ENCODE results near the gene SPPL2B.

DNA sequence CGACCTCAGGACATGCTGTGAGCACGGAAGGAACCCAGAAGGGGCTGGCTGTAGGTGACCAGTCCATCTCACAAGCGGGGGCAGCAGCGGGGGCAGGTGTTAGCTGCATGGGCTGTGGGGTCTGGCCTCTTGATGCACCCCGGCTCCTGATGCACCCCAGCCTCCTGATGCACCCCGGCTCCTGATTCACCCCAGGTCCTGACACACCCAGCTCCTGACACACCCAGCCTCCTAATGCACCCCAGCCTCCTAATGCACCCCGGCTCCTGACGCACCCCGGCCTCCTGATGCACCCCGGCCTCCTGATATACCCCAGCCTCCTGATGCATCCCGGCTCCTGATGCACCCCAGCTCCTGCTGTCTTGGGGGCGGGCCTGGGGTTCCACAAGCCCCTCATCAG is 7.5 kb upstream of the SPPL2B start:
- no peak for TF ChIP-seq YY1 (IDR thresholded peaks at IDR 0.05)
- TF ChIP-seq, protein P1, sequence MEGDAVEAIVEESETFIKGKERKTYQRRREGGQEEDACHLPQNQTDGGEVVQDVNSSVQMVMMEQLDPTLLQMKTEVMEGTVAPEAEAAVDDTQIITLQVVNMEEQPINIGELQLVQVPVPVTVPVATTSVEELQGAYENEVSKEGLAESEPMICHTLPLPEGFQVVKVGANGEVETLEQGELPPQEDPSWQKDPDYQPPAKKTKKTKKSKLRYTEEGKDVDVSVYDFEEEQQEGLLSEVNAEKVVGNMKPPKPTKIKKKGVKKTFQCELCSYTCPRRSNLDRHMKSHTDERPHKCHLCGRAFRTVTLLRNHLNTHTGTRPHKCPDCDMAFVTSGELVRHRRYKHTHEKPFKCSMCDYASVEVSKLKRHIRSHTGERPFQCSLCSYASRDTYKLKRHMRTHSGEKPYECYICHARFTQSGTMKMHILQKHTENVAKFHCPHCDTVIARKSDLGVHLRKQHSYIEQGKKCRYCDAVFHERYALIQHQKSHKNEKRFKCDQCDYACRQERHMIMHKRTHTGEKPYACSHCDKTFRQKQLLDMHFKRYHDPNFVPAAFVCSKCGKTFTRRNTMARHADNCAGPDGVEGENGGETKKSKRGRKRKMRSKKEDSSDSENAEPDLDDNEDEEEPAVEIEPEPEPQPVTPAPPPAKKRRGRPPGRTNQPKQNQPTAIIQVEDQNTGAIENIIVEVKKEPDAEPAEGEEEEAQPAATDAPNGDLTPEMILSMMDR (IDR thresholded peaks at IDR 0.05; ENCODE audit: low read depth, low read length, missing input control): no peak
- no peak for TF ChIP-seq JUND (IDR thresholded peaks at IDR 0.05)
- TF ChIP-seq, protein P2, sequence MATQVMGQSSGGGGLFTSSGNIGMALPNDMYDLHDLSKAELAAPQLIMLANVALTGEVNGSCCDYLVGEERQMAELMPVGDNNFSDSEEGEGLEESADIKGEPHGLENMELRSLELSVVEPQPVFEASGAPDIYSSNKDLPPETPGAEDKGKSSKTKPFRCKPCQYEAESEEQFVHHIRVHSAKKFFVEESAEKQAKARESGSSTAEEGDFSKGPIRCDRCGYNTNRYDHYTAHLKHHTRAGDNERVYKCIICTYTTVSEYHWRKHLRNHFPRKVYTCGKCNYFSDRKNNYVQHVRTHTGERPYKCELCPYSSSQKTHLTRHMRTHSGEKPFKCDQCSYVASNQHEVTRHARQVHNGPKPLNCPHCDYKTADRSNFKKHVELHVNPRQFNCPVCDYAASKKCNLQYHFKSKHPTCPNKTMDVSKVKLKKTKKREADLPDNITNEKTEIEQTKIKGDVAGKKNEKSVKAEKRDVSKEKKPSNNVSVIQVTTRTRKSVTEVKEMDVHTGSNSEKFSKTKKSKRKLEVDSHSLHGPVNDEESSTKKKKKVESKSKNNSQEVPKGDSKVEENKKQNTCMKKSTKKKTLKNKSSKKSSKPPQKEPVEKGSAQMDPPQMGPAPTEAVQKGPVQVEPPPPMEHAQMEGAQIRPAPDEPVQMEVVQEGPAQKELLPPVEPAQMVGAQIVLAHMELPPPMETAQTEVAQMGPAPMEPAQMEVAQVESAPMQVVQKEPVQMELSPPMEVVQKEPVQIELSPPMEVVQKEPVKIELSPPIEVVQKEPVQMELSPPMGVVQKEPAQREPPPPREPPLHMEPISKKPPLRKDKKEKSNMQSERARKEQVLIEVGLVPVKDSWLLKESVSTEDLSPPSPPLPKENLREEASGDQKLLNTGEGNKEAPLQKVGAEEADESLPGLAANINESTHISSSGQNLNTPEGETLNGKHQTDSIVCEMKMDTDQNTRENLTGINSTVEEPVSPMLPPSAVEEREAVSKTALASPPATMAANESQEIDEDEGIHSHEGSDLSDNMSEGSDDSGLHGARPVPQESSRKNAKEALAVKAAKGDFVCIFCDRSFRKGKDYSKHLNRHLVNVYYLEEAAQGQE (IDR thresholded peaks at IDR 0.05): no peak
- TF ChIP-seq, protein P3, sequence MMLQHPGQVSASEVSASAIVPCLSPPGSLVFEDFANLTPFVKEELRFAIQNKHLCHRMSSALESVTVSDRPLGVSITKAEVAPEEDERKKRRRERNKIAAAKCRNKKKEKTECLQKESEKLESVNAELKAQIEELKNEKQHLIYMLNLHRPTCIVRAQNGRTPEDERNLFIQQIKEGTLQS (IDR thresholded peaks at IDR 0.05): no peak
- TF ChIP-seq ZBTB33 (IDR thresholded peaks at IDR 0.05): no peak
- TF ChIP-seq EGR1 (IDR thresholded peaks at IDR 0.05; ENCODE audit: low read depth in 2 of 2): no peak
- no peak for TF ChIP-seq NR2F2 (IDR thresholded peaks at IDR 0.05)
- no peak for TF ChIP-seq TAF1 (conservative IDR thresholded peaks at IDR 0.05)
- no peak for TF ChIP-seq FOXA1 (IDR thresholded peaks at IDR 0.05)
- TF ChIP-seq, protein P4, sequence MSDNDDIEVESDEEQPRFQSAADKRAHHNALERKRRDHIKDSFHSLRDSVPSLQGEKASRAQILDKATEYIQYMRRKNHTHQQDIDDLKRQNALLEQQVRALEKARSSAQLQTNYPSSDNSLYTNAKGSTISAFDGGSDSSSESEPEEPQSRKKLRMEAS (IDR thresholded peaks at IDR 0.05): no peak

Data from liver (tissue), 3 donors.